ENCODE data around the gene SYTL2.

DNA sequence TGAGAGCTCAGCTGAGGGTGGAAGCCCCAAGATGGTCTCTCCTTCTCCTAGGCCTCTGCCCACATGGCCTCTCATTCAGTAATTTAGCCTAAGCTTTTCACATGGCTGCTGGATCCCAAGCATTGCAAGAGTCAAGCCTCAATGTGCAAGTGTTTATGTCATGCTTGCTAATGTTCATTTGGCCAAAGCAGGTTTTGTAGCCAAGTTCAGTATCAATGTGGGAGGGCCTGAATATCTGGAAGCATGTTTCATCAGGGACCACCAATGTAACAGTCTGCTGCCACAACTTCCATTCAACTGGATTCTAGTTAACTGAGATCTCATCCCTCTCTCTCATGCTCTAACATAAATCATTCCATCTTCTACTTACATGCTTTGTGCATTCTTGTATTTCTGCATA lies 8.5 kb upstream of the SYTL2 start:
- TF ChIP-seq, protein P1, sequence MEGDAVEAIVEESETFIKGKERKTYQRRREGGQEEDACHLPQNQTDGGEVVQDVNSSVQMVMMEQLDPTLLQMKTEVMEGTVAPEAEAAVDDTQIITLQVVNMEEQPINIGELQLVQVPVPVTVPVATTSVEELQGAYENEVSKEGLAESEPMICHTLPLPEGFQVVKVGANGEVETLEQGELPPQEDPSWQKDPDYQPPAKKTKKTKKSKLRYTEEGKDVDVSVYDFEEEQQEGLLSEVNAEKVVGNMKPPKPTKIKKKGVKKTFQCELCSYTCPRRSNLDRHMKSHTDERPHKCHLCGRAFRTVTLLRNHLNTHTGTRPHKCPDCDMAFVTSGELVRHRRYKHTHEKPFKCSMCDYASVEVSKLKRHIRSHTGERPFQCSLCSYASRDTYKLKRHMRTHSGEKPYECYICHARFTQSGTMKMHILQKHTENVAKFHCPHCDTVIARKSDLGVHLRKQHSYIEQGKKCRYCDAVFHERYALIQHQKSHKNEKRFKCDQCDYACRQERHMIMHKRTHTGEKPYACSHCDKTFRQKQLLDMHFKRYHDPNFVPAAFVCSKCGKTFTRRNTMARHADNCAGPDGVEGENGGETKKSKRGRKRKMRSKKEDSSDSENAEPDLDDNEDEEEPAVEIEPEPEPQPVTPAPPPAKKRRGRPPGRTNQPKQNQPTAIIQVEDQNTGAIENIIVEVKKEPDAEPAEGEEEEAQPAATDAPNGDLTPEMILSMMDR (conservative IDR thresholded peaks at IDR 0.05): no peak
- no peak for TF ChIP-seq ZFX (IDR thresholded peaks at IDR 0.05)
